AG04449 (cell line): Measurements from ENCODE around the gene ENKUR.

Source experiments
- CTCF ChIA-PET: fragments of 350-600 bp; formaldehyde crosslinking; extraction: SDS; loops from one replicate; lab custom pipeline; 2021; ENCODE audit warnings: antibody characterized with exemption; lab: Yijun Ruan, JAX
- POLR2A ChIA-PET: fragments of 400-600, 350-600 bp; formaldehyde crosslinking; extraction: SDS; loops from one replicate; lab custom pipeline; 2020; ENCODE audit warnings: antibody characterized with exemption, inconsistent platforms; lab: Yijun Ruan, JAX
- DNase-seq: peaks from one replicate; pipeline ENCODE4 v3.0.0-alpha.2; 2010; ENCODE audit warnings: low read depth, low spot score
- H3K4me3 ChIP-seq: 2 replicates; pipeline ENCODE4 v1.5.1; 2011; ENCODE audit warnings: low read depth, mild to moderate bottlenecking, control low read depth, low read length
- CTCF ChIP-seq: IDR thresholded peaks from one replicate; pipeline ENCODE4 v1.5.1; 2011; ENCODE audit warnings: mild to moderate bottlenecking, moderate library complexity, low read length, control low read depth, inconsistent platforms; ENCODE audit not compliant: insufficient read depth; ENCODE audit errors: missing control alignments

ENKUR gene

DNA sequence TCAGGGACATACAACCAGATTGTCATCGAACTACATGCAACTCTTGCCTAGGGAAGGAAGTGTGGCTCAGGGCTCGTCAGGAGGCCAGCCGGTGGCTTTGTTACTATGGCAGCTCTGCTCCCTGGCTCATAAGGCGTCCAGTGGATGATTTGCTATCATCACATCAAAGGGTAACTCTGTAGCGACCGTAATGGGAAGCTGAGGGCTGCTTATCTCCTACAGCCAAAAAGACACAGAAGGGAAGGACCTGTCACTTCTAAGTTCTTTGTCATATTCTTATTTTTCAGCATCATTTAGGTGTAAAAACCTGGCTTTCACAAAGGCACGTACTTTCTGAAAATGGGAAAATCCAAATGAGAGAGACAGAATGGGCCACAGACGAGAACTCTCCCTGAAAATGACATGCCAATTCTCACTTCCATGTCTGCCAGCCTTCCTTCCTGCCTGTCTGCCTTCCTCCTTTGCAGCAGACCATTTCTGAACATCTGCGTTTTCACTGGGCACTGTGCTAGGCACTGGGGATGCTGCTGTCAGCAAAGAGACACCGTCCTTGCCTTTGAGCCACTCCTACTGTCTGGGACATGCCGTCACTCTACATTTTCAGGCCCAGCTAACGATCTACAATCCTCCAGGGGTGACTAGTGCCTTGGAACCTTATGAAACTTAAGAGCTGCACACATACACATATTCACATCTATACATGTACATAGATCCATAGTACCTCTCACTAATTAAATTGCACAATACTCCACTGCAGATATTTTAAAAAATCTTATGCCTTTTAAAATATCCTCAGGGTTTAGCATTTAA is 26.9 kb downstream of the ENKUR start:
- TF ChIP-seq CTCF = no peak
- no peak for DNase-seq
- H3K4me3 ChIP-seq = no peak overlapping the region
- CTCF ChIA-PET = interaction anchor here (0.9 to 2.9 kb wide), 7 partner anchors 12 to 372 kb away, joined by 3 to 28 read pairs (median 3); no protein-coding TSS in a partner anchor
- POLR2A ChIA-PET = no interaction called here

GRCh38 chr10:24984906-24985305 is 31.1 kb downstream of the ENKUR start:
- DNase-seq = no peak
- H3K4me3 ChIP-seq = no peak overlapping the region
- TF ChIP-seq CTCF = no peak
- ChIA-PET CTCF (interaction anchor here (1.6 to 2.3 kb wide), 2 partner anchors 367 to 372 kb away, joined by 3 to 7 read pairs; no protein-coding TSS in a partner anchor), POLR2A (no interaction called here)

- no peak overlapping the region for H3K4me3 ChIP-seq
- ChIA-PET POLR2A (interaction anchor here (0.7 kb wide), 1 partner anchor 302 kb away, joined by 3 read pairs; no protein-coding TSS in a partner anchor), CTCF (interaction anchor here (0.8 to 1.3 kb wide), 2 partner anchors 11 to 366 kb away, joined by 3 read pairs; no protein-coding TSS in a partner anchor)
- no peak for DNase-seq
- TF ChIP-seq CTCF = no peak
Measured at GRCh38 chr10:24983946-24984345, 32.0 kb downstream of the ENKUR start.

DNA sequence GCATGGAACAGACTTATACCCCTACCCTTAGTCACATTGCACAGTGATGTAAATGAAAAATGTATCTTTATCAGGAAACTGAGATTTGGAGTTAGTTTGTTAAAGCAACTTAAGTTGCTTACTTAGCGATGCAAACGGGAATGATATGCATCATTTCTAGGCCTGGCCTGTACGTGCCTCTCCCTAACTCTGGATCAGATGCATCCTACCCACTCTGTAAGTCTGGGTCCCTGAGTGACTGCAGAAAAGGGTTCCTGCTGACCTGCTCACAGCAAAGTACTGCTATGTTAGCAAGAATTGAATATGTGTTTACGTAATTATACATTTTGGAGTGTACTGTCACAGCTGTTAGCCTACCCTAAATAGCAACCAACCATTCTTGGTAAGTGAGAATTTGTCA is 32.8 kb downstream of the ENKUR start:
- no peak for TF ChIP-seq CTCF
- CTCF ChIA-PET = interaction anchor here (0.8 to 1.3 kb wide), 2 partner anchors 11 to 366 kb away, joined by 3 read pairs; no protein-coding TSS in a partner anchor
- DNase-seq = no peak
- no peak overlapping the region for H3K4me3 ChIP-seq
- POLR2A ChIA-PET = no interaction called here

DNA sequence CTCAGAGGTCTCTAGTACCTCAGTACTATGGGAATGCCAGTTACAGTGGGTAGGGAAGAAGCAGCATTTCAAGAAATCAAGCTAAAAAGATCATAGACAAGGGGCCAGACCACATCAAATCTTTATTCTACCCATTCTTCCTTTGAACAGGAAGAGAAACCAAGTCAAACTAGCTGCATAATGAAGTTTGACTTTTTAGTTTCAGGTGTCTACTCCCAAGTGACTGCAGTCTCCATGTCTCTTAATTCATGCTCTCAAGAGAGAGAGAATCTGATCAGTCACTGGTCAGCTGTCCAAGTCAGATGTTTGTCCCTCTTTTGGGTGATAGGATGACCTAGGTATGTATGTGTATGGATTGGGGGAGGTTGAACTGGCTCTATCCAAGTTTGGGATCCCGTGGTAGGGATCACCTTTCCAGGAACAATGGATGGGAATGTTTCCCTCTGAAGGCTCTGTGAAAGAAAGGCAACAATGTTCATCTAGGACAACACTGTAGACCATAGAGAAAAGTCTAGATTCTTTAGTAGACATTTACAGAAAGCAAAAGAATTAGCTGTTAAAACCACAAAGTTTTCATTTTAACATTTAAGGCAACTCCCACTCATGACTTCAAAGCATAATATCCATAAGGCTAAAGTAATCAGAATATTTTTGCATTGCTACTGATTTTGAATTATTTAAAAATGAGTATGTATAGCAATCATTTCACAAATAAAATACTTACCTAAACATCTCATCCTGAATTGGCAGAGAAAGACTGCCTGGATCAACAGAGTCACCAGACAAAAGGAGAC is 33.4 kb downstream of the ENKUR start:
- POLR2A ChIA-PET = no interaction called here
- CTCF ChIA-PET = interaction anchor here (1.2 kb wide), 1 partner anchor 8 kb away, joined by 5 read pairs; no protein-coding TSS in a partner anchor
- no peak for TF ChIP-seq CTCF
- H3K4me3 ChIP-seq = no peak overlapping the region
- DNase-seq = no peak
